HFFc6 (cell line): ENCODE data around the gene CTNNA2. TPM values are rescaled to one million over a fixed set of nuclear protein-coding genes. Genes with fewer than 3 reads are reported as not detected.

Experiments used
- DNase-seq: peaks from one replicate; pipeline ENCODE4 v3.0.0-alpha.2; 2018
- H3K27ac Mint-ChIP-seq: 2 replicates; pipeline ENCODE4 v1.8.0; 2020; ENCODE audit warnings: mild to moderate bottlenecking, mixed read lengths
- H3K27me3 Mint-ChIP-seq: 2 replicates; pipeline ENCODE4 v1.8.0; 2021; ENCODE audit warnings: mild to moderate bottlenecking, moderate library complexity, mixed read lengths; ENCODE audit not compliant: insufficient read depth
- H3K36me3 Mint-ChIP-seq: 2 replicates; pipeline ENCODE4 v1.8.0; 2021; ENCODE audit warnings: low read depth, mixed read lengths
- H3K4me1 Mint-ChIP-seq: 2 replicates; pipeline ENCODE4 v1.8.0; 2020; ENCODE audit warnings: low read depth, mixed read lengths
- H3K4me3 Mint-ChIP-seq: 2 replicates; pipeline ENCODE4 v1.8.0; 2020; ENCODE audit warnings: mild to moderate bottlenecking, moderate library complexity, mixed read lengths
- H3K9me3 Mint-ChIP-seq: 2 replicates; pipeline ENCODE4 v1.8.0; 2020; ENCODE audit warnings: mild to moderate bottlenecking, mixed read lengths
- CTCF ChIP-seq: fragments of 200-600 bp; sonication (generic); IDR thresholded peaks from 2 replicates; pipeline ENCODE4 v1.5.0; 2021; ENCODE audit warnings: antibody characterized with exemption, mild to moderate bottlenecking
- total RNA-seq, 6 experiments: library from RNA; stranded (reverse); fragmentation: NEBNext Ultra II Directional; extraction: Animal tissue kit (Norgen Biotek cat#: 25700); gene quantifications; 2 replicates in 1 of 6; 3 replicates in 5 of 6; pipeline ENCODE4 v1.2.3, GENCODE V29; 2021

CTNNA2 gene
- total RNA-seq, 6 experiments from 2014 or later = not detected

- peaks cover 12% of the 10 kb centered on the region for H3K27me3 Mint-ChIP-seq
- H3K4me1 Mint-ChIP-seq = no peaks in the 10 kb centered on the region
- no peak overlapping the region for H3K27ac Mint-ChIP-seq
- DNase-seq = no peak
- no peak overlapping the region for H3K4me3 Mint-ChIP-seq
- H3K9me3 Mint-ChIP-seq = no peaks in the 10 kb centered on the region
- H3K36me3 Mint-ChIP-seq = no peaks in the 10 kb centered on the region
- no peak for TF ChIP-seq CTCF
Observed at GRCh38 chr2:79952616-79953015, 439.8 kb downstream of the CTNNA2 start.

GRCh38 chr2:79960035-79960434, 447.2 kb downstream of the CTNNA2 start:
- Mint-ChIP-seq H3K4me1 (no peaks in the 10 kb centered on the region), H3K4me3 (no peak overlapping the region), H3K27ac (no peak overlapping the region), H3K27me3 (peaks cover 8% of the 10 kb centered on the region), H3K9me3 (no peaks in the 10 kb centered on the region), H3K36me3 (no peaks in the 10 kb centered on the region)
- DNase-seq = no peak
- TF ChIP-seq CTCF = no peak

- no peak for DNase-seq
- no peaks in the 10 kb centered on the region for H3K4me1 Mint-ChIP-seq
Observed at GRCh38 chr2:79960519-79960918, 447.7 kb downstream of the CTNNA2 start.

GRCh38 chr2:79964966-79965365, 452.1 kb downstream of the CTNNA2 start:
- Mint-ChIP-seq H3K4me3 (no peak overlapping the region), H3K4me1 (no peaks in the 10 kb centered on the region), H3K27me3 (peaks cover 10% of the 10 kb centered on the region), H3K36me3 (no peaks in the 10 kb centered on the region), H3K9me3 (no peaks in the 10 kb centered on the region), H3K27ac (no peak overlapping the region)
- no peak for DNase-seq
- no peak for TF ChIP-seq CTCF

More at GRCh38 chr2:79960519-79960918, 447.7 kb downstream of the CTNNA2 start:
- TF ChIP-seq CTCF = no peak
- Mint-ChIP-seq H3K4me3 (no peak overlapping the region), H3K9me3 (no peaks in the 10 kb centered on the region), H3K27ac (no peak overlapping the region), H3K36me3 (no peaks in the 10 kb centered on the region), H3K27me3 (peaks cover 8% of the 10 kb centered on the region)

- Mint-ChIP-seq H3K4me1 (no peaks in the 10 kb centered on the region), H3K36me3 (no peaks in the 10 kb centered on the region), H3K27ac (no peak overlapping the region), H3K27me3 (peaks cover 10% of the 10 kb centered on the region), H3K4me3 (no peak overlapping the region), H3K9me3 (no peaks in the 10 kb centered on the region)
- DNase-seq = no peak
- TF ChIP-seq CTCF = no peak
Observed at GRCh38 chr2:79966369-79966768, 453.5 kb downstream of the CTNNA2 start.

- Mint-ChIP-seq H3K9me3 (no peaks in the 10 kb centered on the region), H3K27me3 (peaks cover 10% of the 10 kb centered on the region), H3K27ac (no peak overlapping the region), H3K36me3 (no peaks in the 10 kb centered on the region), H3K4me1 (peaks cover 3% of the 10 kb centered on the region; the same call in 1 of the 2 replicates), H3K4me3 (no peak overlapping the region)
- DNase-seq = no peak
- TF ChIP-seq CTCF = no peak
Observed at GRCh38 chr2:79966882-79967281, 454.0 kb downstream of the CTNNA2 start.
